GM18870 (cell line): ENCODE results near the gene SAMD13.

ENCODE experiments used
- ATAC-seq: cut with Tn5 transposase; IDR thresholded peaks from one replicate; pipeline ENCODE4 v1.9.1; 2021; ENCODE audit warnings: moderate library complexity; ENCODE audit not compliant: unreplicated experiment

The SAMD13 gene

GRCh38 chr1:84370266-84370665 lies 68.8 kb downstream of the SAMD13 start:
- no peak for ATAC-seq

- ATAC-seq: no peak
These were observed 69.4 kb downstream of the SAMD13 start for GRCh38 chr1:84370831-84371394.

GRCh38 chr1:84373436-84374141 lies 72.1 kb downstream of the SAMD13 start:
- ATAC-seq: no peak

GRCh38 chr1:84374991-84375696 lies 73.6 kb downstream of the SAMD13 start:
- no peak for ATAC-seq

- no peak for ATAC-seq
These were observed 74.7 kb downstream of the SAMD13 start for GRCh38 chr1:84376000-84376910.

DNA sequence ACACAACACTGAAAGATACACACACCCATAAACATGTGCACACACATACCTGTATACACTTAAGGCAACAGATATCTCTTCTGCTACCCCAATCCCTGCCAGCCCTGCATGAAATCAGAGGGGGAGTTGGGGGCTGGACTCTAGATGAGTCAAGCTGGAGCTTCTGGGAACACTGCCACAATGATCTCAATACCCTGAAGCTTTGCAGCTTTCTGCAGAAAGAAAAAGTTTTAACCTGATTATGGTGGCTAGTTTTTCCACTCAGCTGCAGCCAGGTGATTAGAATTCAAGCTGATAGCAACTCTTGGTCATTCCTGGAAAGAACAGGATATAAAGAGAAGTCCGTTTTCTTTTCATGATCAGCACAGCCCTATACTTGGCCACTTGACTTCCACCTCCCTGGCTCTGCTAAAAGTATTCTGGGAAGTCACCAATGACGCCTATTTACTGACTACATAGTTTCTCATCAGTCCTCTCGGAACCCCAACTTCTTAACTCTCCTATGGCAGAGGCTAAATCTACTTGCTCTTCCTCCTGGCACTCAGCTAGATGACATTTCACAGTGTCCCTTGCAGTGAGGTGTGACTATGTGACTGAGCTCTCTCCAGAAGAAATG lies 76.1 kb downstream of the SAMD13 start:
- no peak for ATAC-seq

DNA sequence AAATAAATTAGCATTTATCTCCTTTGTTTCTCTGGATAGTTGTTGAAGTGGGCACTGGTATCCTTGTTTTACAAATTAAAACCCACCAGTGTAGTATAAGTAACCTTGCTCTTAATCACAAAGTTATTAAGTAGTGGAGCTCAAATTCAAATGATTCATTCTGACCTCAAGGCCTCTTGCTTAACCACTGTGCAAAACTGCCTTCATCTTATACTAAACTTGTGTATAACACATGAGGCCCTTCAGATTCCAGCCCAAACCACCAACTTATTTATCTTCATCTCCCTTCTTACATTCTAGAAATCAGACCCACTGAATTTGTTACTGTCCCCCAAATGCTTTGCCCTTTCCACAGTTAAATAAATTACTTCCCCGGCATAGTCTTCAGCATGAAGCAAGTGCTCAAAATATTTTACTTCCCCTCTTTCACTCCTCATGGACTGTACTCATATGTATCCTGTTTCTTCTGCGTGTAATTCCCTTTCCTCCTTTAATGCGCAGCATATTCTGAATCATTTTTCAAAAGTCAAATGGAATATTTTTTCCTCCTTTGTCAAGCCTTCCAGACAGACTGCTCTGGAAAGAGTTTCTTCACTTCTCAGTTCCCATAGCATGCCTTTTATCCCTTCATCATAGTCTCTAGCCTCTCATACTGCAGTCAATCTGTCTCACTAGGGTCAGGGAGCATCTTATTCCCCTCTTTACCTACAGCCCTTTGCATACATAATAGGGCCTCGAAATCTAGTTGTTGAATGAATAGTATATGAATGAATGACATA lies 77.8 kb downstream of the SAMD13 start:
- no peak for ATAC-seq

GRCh38 chr1:84379917-84380180 lies 78.3 kb downstream of the SAMD13 start:
- ATAC-seq: no peak

GRCh38 chr1:84382127-84382526 lies 80.6 kb downstream of the SAMD13 start:
- ATAC-seq: no peak

- no peak for ATAC-seq
These were observed 83.8 kb downstream of the SAMD13 start for GRCh38 chr1:84385347-84385746.

DNA sequence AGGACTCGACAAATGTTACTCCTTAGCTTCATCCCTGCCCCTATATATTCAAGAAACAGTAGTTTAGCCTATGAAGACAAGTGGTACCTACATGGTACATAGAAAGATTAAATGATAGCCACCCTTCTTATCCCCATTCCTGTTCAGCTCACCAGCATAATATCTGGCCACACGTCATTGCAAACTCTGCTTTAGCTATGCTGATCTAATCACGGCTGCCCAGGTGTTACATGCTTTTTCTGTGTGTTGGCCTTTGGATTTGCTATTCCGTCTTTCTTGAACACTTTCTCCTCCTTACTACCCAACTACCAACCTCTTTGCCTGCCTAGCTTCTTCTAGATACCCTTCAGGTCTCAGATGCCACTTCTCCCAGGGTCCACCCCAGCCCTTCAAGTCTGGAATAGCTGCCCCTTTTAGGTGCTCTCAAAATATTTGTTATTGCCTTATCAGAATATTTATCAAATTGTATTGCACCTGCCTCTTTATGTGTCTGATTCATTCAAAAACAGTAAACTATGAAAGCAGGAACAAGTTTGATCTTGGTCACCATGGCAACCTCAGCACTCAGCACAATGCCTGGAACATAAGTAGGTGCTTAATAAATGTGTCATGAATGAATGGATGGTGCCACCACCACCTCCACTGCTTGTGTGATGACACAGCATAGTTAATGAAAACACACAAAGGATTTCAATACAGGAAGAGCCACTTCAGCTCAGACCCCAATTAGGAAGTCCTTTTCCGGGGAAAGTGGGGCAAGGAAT lies 85.4 kb downstream of the SAMD13 start:
- no peak for ATAC-seq

- ATAC-seq: no peak
These were observed 86.1 kb downstream of the SAMD13 start for GRCh38 chr1:84387480-84388163.

DNA sequence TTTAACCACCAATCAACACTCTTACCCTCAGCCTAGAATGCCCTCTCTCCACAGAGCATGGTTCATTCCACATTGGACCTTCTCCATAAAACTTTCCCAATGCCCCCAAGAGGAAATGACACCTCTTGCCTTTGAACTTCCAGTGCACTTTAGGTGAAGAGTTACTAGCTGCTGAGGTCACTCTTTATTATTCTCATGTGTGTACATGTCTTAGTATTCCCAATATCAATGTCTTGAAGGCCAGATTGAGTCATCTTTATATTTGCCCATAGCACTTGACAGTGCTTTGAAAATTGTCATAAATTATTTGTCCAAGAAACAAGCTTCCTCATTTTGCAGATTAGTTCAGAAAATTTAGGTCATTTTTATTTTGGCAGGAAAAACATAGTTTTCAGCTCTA lies 88.7 kb downstream of the SAMD13 start:
- no peak for ATAC-seq

- ATAC-seq: no peak
These were observed 97.0 kb downstream of the SAMD13 start, which contains the start of gene DNASE2B for GRCh38 chr1:84398175-84399155. TSS of gene DNASE2B (plus strand) at chr1:84398484. CDS start at chr1:84398565, 81 bp downstream.
